A549 (cell line): Measurements from ENCODE around the gene ARMC7. TPM values are rescaled to one million over a fixed set of nuclear protein-coding genes. Genes with fewer than 3 reads are reported as not detected.

Experiments used
- ATAC-seq, 2 experiments: fragments of 200-7000 bp in 1 of 2; fragments of >200 bp in 1 of 2; cut with Nextera tagmentation in 1 of 2; cut with Tn5 transposase in 1 of 2; 3 replicates each; pipeline versions ENCODE4 v1.8.0 to v1.9.1; 2018 to 2020; ENCODE audit warnings: mild to moderate bottlenecking in 1 of 2, moderate library complexity in 1 of 2
- CTCF ChIA-PET: fragments of 300-600 bp; sonication (Branson Sonifier 250); formaldehyde crosslinking; extraction: SDS; loops from one replicate; lab custom pipeline; 2021; ENCODE audit warnings: antibody characterized with exemption, inconsistent platforms; lab: Yijun Ruan, JAX
- POLR2A ChIA-PET: fragments of 350-600 bp; formaldehyde crosslinking; extraction: SDS; loops from one replicate; lab custom pipeline; 2021; ENCODE audit warnings: antibody characterized with exemption, inconsistent platforms; lab: Yijun Ruan, JAX
- DNase-seq, 2 experiments: peaks; one replicate each; pipeline versions ENCODE4 v3.0.0 to v3.0.0-alpha.2; 2011 to 2016; ENCODE audit warnings: low read depth in 1 of 2, low spot score in 1 of 2
- FAIRE-seq: peaks from 2 replicates; lab custom pipeline; 2011; peaks lifted over from hg19 to GRCh38; lab: Jason Lieb, UNC
- H3K27ac ChIP-seq, 2 experiments: fragments of >200 bp; sonication (Bioruptor Twin); formaldehyde crosslinking; 3 replicates each; pipeline ENCODE4 v1.5.1; 2016 to 2017
- H3K4me1 ChIP-seq: fragments of >200 bp; sonication (Bioruptor Twin); formaldehyde crosslinking; 3 replicates; pipeline ENCODE4 v1.6.1; 2016
- H3K4me2 ChIP-seq: fragments of >200 bp; sonication (Bioruptor Twin); formaldehyde crosslinking; 3 replicates; pipeline ENCODE4 v1.6.1; 2016
- H3K4me3 ChIP-seq: fragments of >200 bp; sonication (Bioruptor Twin); formaldehyde crosslinking; 3 replicates; pipeline ENCODE4 v1.5.1; 2016
- H3K9me3 ChIP-seq: fragments of >200 bp; sonication (Bioruptor Twin); formaldehyde crosslinking; 3 replicates; pipeline ENCODE4 v1.6.1; 2016
- ATOH8 ChIP-seq: fragments of 250-450 bp; sonication (Bioruptor Pico); IDR thresholded peaks from 2 replicates; pipeline ENCODE4 v1.5.0; 2020; ENCODE audit warnings: low read depth, mild to moderate bottlenecking, moderate library complexity
- BCL3 ChIP-seq: fragments of >200 bp; sonication (Bioruptor Twin); formaldehyde crosslinking; IDR thresholded peaks from 3 replicates; pipeline ENCODE4 v1.6.1; 2016
- CEBPB ChIP-seq, 2 experiments: fragments of >200 bp in 1 of 2; sonication (Bioruptor Twin) in 1 of 2; formaldehyde crosslinking in 1 of 2; IDR thresholded peaks; 2 replicates each; pipeline ENCODE4 v1.6.1; 2012 to 2016
- CHD4 ChIP-seq: fragments of 200-600 bp; sonication (generic); IDR thresholded peaks from 2 replicates; pipeline ENCODE4 v1.6.1; 2016; ENCODE audit warnings: antibody characterized with exemption, mild to moderate bottlenecking, borderline replicate concordance
- CTCF ChIP-seq: fragments of >200 bp; sonication (Bioruptor Twin); formaldehyde crosslinking; IDR thresholded peaks from 3 replicates; pipeline ENCODE4 v1.5.1; 2016
- E2F6 ChIP-seq: IDR thresholded peaks from 2 replicates; pipeline ENCODE4 v1.6.1; 2012; ENCODE audit warnings: low read depth, borderline replicate concordance
- EHF ChIP-seq: fragments of 250-450 bp; sonication (Bioruptor Pico); IDR thresholded peaks from 2 replicates; pipeline ENCODE4 v1.5.0; 2020; ENCODE audit warnings: mild to moderate bottlenecking
- EHMT2 ChIP-seq: fragments of 200-600 bp; sonication (generic); IDR thresholded peaks from 2 replicates; pipeline ENCODE4 v1.6.1; 2016; ENCODE audit warnings: antibody characterized with exemption, low read depth, mild to moderate bottlenecking, moderate library complexity
- GATA3 ChIP-seq: IDR thresholded peaks from 2 replicates; pipeline ENCODE4 v1.6.1; 2012; ENCODE audit warnings: borderline replicate concordance
- HDAC2 ChIP-seq: fragments of 200-600 bp; sonication (generic); IDR thresholded peaks from 2 replicates; pipeline ENCODE4 v1.6.1; 2016
- HES2 ChIP-seq: fragments of >200 bp; sonication (Bioruptor Twin); formaldehyde crosslinking; IDR thresholded peaks from 2 replicates; pipeline ENCODE4 v1.6.1; 2016
- HOXB13 ChIP-seq: fragments of 250-450 bp; sonication (Bioruptor Pico); IDR thresholded peaks from 2 replicates; pipeline ENCODE4 v1.5.0; 2020; ENCODE audit warnings: low read depth, mild to moderate bottlenecking, moderate library complexity
- HOXB5 ChIP-seq: fragments of 250-450 bp; sonication (Bioruptor Pico); IDR thresholded peaks from 2 replicates; pipeline ENCODE4 v1.5.0; 2020; ENCODE audit warnings: mild to moderate bottlenecking, moderate library complexity
- KDM1A ChIP-seq: fragments of 200-600 bp; sonication (generic); IDR thresholded peaks from 2 replicates; pipeline ENCODE4 v1.6.1; 2016; ENCODE audit warnings: low read depth, mild to moderate bottlenecking
- MAX ChIP-seq: IDR thresholded peaks from 2 replicates; pipeline ENCODE4 v1.6.1; 2012
- MAZ ChIP-seq: fragments of 150-350 bp; IDR thresholded peaks from 2 replicates; pipeline ENCODE4 v1.6.1; 2014; ENCODE audit warnings: antibody characterized with exemption, low read depth, low read length, borderline replicate concordance
- NFE2L2 ChIP-seq: fragments of 150-350 bp; conservative IDR thresholded peaks from 2 replicates; pipeline ENCODE4 v1.6.1; 2014; ENCODE audit warnings: low read length
- NPAS2 ChIP-seq: fragments of 250-450 bp; sonication (Bioruptor Pico); IDR thresholded peaks from 2 replicates; pipeline ENCODE4 v1.8.0; 2022; ENCODE audit warnings: mild to moderate bottlenecking, moderate library complexity, borderline replicate concordance
- PBX3 ChIP-seq: IDR thresholded peaks from 2 replicates; pipeline ENCODE4 v1.6.1; 2012
- POLR2A ChIP-seq: IDR thresholded peaks from 2 replicates; pipeline ENCODE4 v1.6.1; 2012; ENCODE audit warnings: mild to moderate bottlenecking, low read length
- POLR2AphosphoS2 ChIP-seq: conservative IDR thresholded peaks from 2 replicates; pipeline ENCODE4 v1.6.1; 2012; ENCODE audit warnings: low read length, improper control_type of control experiment, inconsistent platforms
- REST ChIP-seq: fragments of 200-600 bp; sonication (generic); IDR thresholded peaks from 2 replicates; pipeline ENCODE4 v1.6.1; 2016; ENCODE audit warnings: antibody characterized with exemption, mild to moderate bottlenecking, moderate library complexity
- RFX5 ChIP-seq: fragments of 450-650 bp; IDR thresholded peaks from 2 replicates; pipeline ENCODE4 v1.7.1; 2014; ENCODE audit warnings: antibody characterized with exemption, mild to moderate bottlenecking, moderate library complexity
- SREBF2 ChIP-seq: fragments of 450-650 bp; IDR thresholded peaks from 2 replicates; pipeline ENCODE4 v1.6.1; 2014; ENCODE audit warnings: mild to moderate bottlenecking, moderate library complexity
- TP53 ChIP-seq: fragments of 250-450 bp; sonication (Bioruptor Pico); IDR thresholded peaks from 2 replicates; pipeline ENCODE4 v1.5.0; 2021; ENCODE audit warnings: mild to moderate bottlenecking, moderate library complexity
- USF2 ChIP-seq: fragments of 450-650 bp; IDR thresholded peaks from 2 replicates; pipeline ENCODE4 v1.6.1; 2014; ENCODE audit warnings: antibody characterized with exemption
- ZC3H11A ChIP-seq: fragments of 450-650 bp; IDR thresholded peaks from 2 replicates; pipeline ENCODE4 v1.6.1; 2014; ENCODE audit warnings: antibody characterized with exemption, mild to moderate bottlenecking
- ZFP36 ChIP-seq: fragments of 450-650 bp; IDR thresholded peaks from 2 replicates; pipeline ENCODE4 v1.6.1; 2014; ENCODE audit warnings: borderline replicate concordance; ENCODE audit not compliant: partially characterized antibody
- ZNF302 ChIP-seq: fragments of 250-450 bp; sonication (Bioruptor Pico); IDR thresholded peaks from 2 replicates; pipeline ENCODE4 v1.9.0; 2021; ENCODE audit warnings: inconsistent platforms, mild to moderate bottlenecking, moderate library complexity
- WGBS: methylation state at CpG from one replicate; pipeline ENCODE4 v1.1.6; 2017; ENCODE audit errors: missing lambda C conversion rate; 5-methylcytosine and 5-hydroxymethylcytosine counted together
- polyA plus RNA-seq, 4 experiments: library from polyadenylated mRNA; depleted of rRNA in 3 of 4; stranded (reverse); fragments of >200 nt; fragmentation: RNase III in 1 of 4; extraction: RNeasy Plus Mini Kit Qiagen cat#74134 plus additional on column Dnase treatment in 1 of 4; gene quantifications; 2 replicates in 3 of 4; 3 replicates in 1 of 4; pipeline ENCODE4 v1.2.3, GENCODE V29; 2011 to 2017

The ARMC7 gene
- polyA plus RNA-seq, 2 of the 4 experiments (the other 2 are of a cell fraction) = 8.5 to 12.6 TPM

- ChIA-PET CTCF (interaction anchor here (0.5 to 1.1 kb wide), 4 partner anchors 22 to 926 kb away, joined by 3 to 5 read pairs (median 4); partner anchors contain the start of gene NT5C), POLR2A (interaction anchor here (0.9 to 2.3 kb wide), 2 partner anchors 8 to 30 kb away, joined by 3 to 18 read pairs; partner anchors contain the start of gene SUMO2)
- Histone ChIP-seq H3K4me2 (peak overlapping the region; percentile 89), H3K27ac (peak overlapping the region; percentile 85 to 95), H3K4me1 (peaks cover 54% of the 10 kb centered on the region), H3K9me3 (no peaks in the 10 kb centered on the region), H3K4me3 (peak overlapping the region; percentile 78)
- peak; percentile 61 to 67 for ATAC-seq
- peak; percentile 70 to 71 for DNase-seq
- WGBS = 1% methylated on average over 28 of the region's 28 CpGs
- no peak for FAIRE-seq
- TF ChIP-seq CHD4 (no peak), MAZ (no peak), HES2 (no peak), ZC3H11A (no peak), HDAC2 (no peak), HOXB13 (CRISPR knock-in tag) (peak; percentile 63; the same call in 1 of the 2 replicates), REST (0 out of 2 replicates have a peak, but pooled peaks have one; percentile 13), BCL3 (no peak), MAX (peak; percentile 82), ZNF302 (CRISPR knock-in tag) (no peak), POLR2A (peak; percentile 37), CEBPB (IDR thresholded peaks at IDR 0.05) (no peak), GATA3 (peak; percentile 27; the same call in 1 of the 2 replicates), PBX3 (no peak), RFX5 (no peak), EHMT2 (no peak), SREBF2 (no peak), KDM1A (no peak), HOXB5 (CRISPR knock-in tag) (peak; percentile 64), E2F6 (peak; percentile 53; the same call in 1 of the 2 replicates), NFE2L2 (no peak), TP53 (CRISPR knock-in tag) (no peak), USF2 (no peak), POLR2AphosphoS2 (no peak), ZFP36 (no peak), EHF (CRISPR knock-in tag) (no peak), ATOH8 (0 out of 2 replicates have a peak, but pooled peaks have one; percentile 30), CTCF (no peak), NPAS2 (CRISPR knock-in tag) (no peak)
Observed at GRCh38 chr17:75152922-75153779, 43.4 kb downstream of the ARMC7 start.
